ENCODE measurements around the gene RBMS3.

RBMS3 gene

DNA sequence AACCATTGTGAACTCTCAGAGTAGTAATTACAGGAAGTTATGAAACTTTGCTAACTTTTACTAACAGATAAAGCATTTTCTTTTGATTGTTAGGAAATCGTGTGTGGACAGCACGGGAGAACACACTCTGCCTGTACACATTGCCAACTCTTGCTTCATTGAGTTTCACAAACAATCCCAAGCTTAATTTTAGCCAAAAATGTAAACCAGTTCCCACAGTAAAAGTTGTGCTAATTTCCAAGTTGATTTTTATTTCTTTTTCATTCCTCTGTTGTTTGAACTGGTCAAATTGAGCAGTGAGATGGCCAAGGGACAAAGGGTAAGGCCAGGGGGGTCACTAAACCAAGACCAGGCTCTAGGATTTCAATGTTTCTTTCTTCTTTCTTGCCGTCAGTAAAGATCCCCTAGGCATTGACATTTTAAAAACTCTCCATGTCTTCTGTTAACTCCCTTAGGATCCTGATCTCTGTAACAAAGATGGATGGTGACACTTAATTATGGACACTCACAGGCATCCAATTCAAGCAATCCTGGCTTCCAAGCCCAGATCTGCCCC, 414.9 kb downstream of the RBMS3 start:
- no peak for DNase-seq

DNA sequence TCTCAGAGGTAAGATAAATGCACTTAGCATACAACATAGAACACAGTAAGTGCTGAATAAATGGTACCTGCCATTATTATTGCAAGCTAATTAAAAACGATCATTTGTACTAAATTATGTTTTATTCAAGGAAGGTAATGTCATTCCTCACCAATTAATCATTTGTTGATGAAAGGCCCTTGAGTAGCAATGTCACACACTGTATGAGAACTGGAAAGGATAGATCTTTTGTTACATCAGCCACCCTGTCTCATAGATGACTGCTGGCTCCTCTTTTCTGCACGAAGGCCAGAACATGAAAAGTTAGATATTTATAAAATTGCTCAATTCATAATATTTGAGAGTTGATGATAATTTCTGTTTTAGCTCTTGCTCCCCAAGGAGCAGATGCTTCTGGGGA, 415.4 kb downstream of the RBMS3 start:
- no peak for DNase-seq

DNA sequence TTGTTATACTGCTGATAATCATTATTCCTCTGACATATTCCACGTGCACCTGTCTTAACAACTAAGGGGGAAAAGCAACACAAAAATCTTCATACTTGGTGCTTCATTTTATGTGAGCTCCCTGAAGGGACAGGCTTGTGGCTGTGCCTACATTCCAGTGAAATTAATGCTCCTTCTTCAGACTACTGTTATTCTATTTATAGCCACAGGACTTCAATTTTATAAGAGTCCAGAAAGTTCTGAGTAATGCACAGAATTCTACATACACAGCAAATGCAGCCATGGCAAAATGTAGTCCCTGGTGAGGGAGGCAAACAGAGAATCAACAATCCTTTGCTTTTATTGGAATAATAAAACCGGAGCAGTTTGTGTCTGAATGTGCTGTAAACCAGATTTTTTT, 417.1 kb downstream of the RBMS3 start:
- no peak for DNase-seq

DNA sequence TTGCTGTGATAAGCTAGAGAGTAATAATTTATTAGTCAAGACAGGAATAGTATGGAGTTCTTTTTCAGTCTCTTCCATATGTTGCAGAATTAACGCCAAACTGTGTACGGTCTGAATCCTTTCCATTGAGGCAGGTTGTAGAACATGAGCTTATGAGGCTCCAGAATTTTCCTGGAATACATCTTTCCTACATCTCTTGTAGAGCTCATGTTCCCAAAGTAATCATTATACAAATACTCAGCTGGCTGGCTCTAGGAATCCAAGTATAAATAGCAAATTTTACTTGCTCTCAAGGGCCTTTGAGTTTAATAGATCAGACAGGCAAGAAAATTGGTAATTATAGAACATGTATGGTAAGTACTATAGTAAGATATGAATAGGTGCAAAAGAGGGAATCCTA, 419.4 kb downstream of the RBMS3 start:
- DNase-seq, result no peak

DNA sequence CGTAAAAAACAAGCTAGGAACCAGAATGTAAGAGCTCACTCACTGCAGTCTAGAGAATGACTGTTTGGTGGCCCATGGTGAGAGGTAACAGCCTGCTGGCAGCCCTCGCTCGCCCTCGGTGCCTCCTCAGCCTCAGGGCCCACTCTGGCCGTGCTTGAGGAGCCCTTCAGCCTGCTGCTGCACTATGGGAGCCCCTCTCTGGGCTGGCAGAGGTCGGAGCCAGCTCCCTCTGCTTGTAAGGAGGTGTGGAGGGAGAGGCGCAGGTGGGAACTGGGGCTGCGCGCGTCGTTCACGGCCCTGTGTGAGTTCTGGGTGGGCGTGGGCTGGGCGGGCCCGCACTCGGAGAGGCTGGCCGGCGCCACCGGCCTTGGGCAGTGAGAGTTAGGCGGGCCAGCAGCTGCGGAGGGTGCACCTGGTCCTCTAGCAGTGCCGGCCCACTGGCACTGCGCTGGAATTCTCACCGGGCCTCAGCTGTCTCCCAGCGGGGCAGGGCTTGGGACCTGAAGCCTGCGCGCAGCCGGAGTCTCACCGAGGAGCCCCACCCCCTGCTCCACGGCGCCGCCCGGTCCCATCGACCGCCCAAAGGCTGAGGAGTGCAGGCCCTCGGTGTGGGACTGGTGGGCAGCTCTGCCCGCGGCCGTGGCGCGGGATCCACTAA, 420.6 kb downstream of the RBMS3 start:
- no peak for DNase-seq

DNA sequence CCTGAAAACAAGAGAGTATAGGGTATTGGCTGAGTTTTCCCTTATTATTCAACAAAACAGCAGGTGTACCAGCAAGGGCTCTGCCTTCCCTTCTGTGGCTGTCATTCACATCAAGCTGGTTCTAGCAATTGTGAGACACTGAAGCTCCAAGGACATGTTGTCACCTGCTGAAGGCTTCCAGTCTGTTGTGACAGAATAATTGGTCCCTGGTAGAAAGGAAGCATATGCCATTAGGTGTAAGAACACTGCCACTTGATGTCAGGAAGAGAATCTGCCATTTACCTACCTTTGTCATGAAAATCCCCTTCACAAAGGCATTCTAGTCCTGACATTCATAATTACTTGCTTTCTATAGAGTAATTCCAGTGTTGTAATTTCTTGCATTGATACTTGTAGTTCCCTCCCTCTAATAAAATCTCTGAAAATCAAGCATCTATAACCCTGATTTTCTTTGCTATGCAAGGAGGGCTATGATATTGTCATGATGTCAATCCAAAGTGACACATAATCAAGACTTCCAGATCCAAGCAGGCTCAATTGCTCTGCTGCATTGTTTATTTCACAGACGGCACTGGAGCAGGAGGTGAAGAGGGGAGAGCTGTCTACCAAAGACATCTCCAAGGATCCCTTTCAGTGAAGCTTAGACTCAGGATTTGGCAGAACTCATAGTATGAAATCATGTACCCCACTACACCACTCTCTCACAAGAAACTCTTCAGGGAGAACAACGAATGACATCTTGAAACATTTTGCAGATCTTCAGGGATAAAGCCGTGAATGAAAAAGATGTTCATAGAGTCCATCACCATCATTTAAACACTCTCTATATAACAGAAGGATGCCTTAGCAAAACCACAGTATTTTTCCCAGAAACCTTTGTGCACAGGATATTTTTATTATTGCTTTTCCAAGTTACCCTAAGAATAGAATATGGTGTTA, 425.3 kb downstream of the RBMS3 start:
- DNase-seq, result no peak

DNA sequence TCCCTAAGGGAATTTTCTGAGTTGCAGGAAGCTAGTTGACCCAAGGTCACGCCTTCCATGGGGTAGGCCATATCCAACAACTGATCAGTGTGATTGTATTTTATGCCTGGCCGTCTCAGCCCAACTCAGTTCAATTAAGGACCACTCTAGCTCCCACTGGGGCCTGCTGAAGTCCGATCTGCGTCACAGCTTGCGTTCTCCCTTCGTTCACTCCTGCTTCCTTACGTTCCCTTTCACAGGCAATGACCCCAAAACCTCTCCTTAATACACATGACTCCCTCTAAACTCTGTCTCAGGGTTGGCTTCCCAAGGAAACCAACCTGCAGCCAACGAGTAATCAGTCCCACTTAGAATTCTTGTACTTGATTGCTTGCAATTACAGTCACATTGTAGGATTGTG, 428.0 kb downstream of the RBMS3 start:
- no peak for DNase-seq

DNA sequence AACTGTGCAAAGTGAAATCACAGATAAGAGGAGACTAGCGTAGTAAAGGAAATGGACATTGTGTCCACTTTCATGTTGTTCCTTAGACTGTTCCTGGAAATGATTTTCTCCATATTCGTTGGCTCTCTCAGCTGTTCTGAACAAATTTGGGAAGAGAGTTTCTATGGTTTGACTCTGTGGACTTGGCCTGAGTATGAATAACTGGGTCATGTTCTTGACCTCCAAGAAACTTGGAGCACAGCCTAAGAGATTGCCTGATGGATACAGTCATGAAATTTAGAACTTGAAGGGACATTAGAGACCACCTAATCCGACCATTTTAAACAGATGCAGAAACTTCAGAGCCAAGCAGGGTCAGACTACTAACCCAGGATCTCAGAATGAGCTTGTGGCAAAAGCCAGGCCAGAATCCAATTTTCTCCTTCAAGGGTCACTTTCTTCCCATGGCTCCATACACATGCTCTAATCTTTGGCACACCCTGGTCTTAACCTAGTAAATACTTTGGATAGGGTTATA, 430.4 kb downstream of the RBMS3 start:
- no peak for DNase-seq

DNA sequence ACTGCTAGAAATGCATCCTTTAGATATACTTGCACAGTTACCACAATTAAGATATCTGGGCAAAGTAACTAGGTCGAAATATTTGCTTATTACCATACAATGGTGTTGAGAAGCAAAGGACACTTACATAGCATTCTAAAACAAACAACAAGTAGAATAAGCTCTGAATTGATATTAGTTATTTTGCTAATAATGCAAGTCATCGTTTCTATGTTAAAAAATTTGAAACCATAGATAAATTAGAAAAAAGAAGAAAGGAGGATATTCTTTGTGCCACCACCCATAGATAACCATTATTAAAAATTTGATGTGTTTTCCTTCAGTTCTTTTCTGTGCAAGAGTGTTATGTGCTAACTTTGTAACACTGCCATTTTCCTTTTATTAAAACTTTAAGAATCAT, 435.3 kb downstream of the RBMS3 start:
- no peak for DNase-seq

DNA sequence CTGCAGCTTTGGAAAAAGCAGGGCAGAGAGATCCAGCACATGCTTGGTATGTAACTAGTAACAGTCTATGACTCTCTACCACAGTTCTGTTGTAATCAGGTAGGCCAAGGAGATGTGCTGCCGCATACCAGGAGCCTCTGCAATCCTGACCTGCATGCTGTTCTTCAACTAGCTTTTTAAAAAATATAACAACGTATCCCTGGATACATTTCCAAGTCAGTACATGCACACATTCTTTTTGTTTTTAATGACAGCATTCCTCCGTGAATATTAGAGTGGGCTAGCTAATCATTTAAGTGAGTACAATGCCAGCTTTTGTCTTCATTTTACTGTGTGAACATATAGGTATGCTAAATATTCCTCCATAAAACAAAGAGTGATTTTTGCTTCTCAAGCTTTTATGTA, 437.8 kb downstream of the RBMS3 start:
- DNase-seq, result no peak

DNA sequence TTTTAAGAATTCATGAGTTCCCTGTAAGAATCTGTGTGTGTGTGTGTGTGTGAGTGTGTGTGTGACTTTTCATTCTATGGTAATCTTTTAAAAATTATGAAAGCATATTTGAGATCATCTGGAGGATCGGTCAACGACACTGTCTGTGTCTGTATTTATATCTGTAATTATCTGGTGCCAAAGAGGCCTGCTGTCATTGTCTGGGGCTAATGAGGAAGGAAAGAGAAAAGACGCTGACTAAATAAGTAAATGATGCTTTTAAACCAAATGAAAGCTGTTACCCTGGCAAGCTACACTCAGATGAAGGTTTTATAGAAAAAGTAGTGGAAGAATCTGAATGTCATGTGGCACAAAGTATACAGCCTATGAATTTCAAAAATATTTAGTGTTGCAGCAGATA, 439.8 kb downstream of the RBMS3 start:
- DNase-seq, result no peak

DNA sequence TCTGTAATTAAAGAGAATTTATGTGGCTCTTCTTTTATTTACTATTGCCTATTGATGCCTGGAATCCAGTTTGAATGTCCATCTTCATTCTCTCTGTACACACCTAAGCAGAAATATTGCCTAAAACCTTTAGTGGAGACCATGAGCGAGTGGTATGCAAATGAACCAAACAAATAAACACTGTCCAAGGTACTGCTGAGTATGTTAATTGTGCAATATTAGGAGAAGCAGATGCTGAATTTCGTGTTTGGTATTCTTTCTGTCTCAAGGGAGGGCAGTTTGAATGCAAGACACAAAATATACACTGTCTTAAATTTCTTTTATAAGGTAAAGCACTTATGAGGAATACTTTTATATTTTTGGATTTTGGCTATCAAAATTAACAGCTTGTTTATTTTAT, 440.9 kb downstream of the RBMS3 start:
- DNase-seq, result no peak

DNA sequence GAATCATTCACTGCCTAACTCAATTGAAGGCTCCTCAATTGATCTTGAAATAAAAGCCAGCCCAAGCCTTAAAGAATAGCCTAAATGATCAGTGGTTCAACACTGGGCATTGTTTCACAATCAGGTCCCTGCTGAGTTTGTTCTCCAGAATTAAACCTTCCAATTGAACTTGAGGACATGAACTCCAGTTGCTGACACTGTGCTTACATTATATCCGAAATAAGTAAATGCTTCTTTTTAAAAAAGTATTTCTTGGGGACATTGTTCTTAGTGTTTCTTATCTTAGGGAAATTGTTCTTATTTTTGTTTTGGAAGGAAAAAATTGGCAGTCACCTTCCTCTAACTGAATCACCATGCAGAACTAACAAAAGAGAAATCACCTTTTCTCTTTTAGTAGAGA, 450.2 kb downstream of the RBMS3 start:
- DNase-seq, result no peak

DNA sequence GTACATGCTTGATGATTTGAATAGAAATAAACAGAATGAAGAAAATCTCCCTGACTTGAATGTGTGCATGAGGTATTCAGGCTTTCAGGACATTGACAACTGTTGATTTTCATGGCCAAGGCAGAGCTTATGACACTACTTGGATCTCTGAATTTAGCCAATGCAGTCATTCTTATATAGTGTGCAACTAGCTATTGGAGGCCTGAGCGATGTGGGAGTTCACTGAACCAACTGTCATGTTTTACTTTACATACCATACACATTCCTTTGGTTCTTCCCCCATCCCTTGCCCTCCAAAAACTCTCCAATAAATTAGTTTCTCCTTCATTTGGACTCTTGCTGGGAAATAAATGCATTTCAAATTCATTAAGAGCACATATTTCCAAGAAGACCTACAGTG, 460.4 kb downstream of the RBMS3 start:
- DNase-seq, result no peak

DNA sequence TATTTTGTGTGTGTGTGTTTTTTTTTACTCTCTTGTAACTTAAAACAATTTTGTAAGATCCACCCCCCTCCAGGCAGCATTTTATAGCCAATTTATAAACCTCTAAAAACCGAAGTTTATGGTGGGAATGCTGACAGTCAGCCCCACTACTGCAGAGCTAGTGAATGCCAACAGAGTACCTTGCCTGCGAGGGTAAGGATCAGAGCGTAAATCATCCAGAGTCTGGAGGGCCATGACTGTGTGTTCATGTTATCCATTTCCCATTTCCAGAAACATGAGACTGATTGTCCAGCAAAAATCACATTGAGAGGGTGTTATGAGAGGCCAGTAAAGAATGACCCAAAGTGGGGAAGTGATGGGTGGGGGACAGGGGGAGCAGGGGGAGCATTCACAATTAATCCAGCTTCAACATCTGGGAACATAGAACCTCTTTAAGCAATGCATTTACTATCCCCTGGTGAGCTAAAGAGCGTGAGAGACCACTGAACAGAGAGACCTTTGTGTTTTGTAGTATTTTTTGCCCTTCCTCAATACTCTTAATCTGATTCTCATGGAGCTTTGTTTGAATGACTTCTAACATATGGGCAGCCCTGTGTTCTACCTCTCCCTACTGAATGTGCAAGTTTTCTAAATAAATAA, 464.5 kb downstream of the RBMS3 start:
- DNase-seq, result no peak

DNA sequence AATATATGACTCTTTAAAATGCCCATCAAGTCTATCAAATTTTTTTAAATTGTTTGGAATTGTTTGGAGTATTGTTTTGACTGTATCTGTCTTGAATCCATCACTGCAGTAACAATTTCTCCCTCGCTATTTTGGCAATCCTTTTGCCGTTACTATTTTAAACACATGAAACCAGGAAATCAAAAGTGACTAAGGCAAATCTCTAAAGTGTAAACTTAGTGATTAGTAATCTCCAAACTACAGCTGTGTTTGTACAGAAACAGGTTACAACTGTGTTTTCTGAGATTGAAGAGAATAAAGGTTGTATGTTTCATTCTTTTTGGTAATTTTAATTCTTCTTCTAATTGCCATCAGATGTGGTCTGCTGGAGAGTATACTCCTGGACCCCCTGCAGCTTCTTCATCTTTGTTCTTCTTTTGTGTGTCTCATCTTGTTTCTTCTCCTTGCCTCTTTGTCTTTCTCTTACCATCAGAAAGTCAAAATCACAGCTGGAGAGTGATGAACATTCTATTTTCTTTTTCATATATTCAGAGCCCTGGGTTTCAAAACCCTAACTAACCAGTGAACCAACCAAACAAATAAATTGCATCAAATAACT, 465.4 kb downstream of the RBMS3 start:
- no peak for DNase-seq

DNA sequence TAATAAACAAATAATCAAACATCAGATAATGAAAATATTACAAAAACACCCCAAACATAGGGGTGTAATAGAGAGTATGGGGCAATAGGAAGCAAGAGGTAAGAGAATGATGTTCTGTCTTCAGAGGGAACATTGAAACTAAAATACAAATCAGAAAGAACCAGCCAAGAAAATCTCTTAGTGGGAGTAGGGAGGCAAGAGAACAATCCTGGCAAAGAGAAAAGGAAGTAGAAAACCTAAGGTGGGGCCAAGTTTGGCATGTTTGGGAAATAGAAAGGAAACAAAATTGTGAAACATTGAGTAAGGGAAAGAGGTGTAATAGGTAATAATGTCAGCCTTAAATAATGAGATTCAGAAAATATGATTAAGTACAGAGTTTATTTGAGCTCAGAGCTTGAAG, 467.1 kb downstream of the RBMS3 start:
- DNase-seq, result no peak

DNA sequence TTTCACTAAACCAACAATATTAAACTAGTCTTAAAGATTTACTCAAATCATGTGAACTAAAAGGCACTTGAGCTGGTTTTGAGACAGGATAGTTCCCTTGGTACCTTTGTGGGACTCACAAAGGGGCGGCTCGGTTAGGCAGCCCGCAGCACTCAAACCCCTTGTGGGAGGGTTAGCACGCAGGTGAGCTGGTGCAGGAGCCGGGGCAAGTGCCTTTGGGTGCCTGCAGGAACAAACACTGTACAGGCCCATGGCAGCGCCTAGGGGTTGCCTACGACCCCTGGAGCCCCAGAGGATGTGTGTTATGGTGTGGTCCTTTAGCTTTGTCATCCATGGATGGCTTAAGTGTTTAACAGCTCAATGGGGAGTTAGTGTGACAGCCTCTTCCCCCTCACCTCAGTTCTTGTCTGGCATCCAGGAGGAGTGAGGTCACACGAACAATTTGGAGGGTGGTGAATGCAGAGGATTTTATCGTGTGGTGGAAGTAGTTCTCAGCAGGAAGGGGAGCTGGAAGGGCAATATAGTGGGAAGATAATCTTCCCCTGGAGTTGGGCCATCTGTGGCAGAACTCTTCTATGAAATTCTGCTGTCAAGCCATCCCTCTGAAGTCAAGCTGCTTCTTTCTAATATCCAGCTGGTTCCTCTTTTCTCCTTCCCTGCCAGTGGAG, 470.9 kb downstream of the RBMS3 start:
- DNase-seq, result no peak

DNA sequence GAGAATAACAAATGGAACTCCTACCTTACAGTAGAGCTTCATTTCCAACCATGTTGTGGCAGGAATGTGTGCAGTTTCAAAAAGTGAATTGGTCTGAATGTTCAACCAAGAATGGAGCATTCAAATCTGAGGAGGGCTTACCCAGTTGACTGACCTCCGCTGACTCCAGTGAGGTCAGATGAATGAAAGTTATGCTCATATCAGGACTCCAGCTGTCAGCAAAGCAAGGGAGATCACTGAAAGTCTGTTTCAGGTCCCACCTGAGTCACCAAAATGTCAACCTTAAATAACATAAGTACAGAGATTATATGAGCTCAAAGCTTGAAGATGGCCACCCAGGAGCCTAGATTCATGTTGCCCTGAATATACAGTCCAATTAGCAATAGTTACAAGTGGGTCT, 473.5 kb downstream of the RBMS3 start:
- no peak for DNase-seq

DNA sequence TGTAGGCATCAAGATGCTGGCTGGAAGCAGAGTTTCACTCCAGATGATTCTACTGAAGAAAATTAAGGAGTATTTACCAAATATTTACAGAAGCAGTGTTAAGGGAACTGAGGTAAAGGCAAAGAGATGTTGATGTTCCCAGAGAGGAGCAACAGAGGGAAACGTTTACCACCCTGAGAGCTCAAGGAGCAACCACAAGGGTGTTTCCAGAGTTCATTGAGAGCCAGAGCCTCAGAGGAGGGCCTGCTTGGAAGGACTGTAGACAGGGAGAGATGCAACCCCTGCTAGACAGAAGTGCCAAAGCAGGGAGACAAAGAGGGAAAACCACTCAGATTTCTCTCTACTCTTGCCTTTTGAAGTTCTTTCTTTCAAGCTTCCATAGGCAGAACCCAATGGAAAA, 474.5 kb downstream of the RBMS3 start:
- DNase-seq, result no peak

DNA sequence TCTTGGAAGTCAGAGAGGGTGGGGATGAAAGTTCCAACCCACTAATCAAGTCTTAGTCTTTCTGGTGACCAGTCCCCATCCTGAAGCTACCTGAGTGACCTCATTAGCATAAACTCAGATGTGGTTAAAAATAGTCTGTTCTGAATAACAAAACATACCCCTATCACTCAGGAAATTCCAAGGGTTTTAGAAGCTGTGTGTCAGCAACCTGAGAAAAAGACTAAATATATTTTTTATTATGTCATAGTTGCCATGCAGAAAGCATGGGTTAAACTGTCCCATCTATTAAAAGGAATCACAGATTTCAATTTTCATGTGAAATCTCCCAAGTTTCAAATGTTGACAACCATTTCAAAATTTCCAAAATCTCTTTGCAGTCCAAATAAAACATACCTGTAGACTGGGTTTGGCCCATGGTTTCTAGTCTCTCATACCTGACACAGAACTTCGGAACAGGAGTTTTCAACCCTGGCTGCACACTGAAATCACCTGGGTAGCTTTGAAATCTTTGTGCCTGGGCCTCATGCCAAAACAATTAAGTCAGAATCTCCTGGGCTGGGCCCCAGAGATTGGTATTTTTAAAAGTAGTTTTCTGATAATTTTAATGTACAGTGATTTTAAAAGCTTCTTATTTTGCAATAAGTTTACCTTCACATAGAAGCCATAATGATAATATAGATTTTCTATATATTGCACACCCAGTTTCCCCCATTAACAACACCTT, 476.3 kb downstream of the RBMS3 start:
- no peak for DNase-seq

DNA sequence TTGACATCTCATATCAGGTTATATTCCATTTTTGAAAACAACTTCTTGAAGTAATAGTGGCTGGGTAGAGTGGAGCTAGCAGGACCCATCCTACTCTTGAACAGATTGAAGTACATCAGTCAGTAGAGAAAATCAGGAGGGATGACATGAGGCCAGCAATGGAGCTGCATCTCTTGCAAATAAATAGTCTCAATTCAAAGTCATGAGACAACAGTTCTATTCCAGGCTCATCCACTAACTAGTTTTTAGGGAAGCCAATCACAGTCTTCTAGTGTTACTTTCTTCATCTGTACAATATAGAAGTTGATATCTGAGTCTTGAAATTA, 477.2 kb downstream of the RBMS3 start:
- no peak for DNase-seq

All from CD4-positive, alpha-beta T cell treated with Interleukin-4 for 1 hour (primary cell).